Gastroesophageal sphincter (tissue), 4 donors: ENCODE results near the gene PTPN3. TPM values are rescaled to one million over a fixed set of nuclear protein-coding genes. Genes with fewer than 3 reads are reported as not detected.

Experiments
- ATAC-seq: fragments of 150-250 bp; one replicate; pipeline ENCODE4 v1.9.1; 2016; ENCODE audit warnings: mild to moderate bottlenecking, moderate library complexity
- H3K27ac ChIP-seq, 4 donors: fragments of 200-600 bp; sonication (generic) in 3 of 4; 1 replicate in 3 of 4; 2 replicates in 1 of 4; pipeline ENCODE4 v1.5.1; 2016 to 2019
- H3K27me3 ChIP-seq: fragments of 200-600 bp; sonication (generic); one replicate; pipeline ENCODE4 v1.5.1; 2019
- H3K36me3 ChIP-seq, 2 donors: fragments of 200-600 bp; sonication (generic); one replicate each; pipeline ENCODE4 v1.5.1; 2019; ENCODE audit warnings: control low read depth in 1 of 2
- H3K4me1 ChIP-seq, 3 donors: fragments of 200-600 bp; sonication (generic); 1 replicate in 2 of 3; 2 replicates in 1 of 3; pipeline ENCODE4 v1.5.1; 2016 to 2019; ENCODE audit warnings: control low read depth in 2 of 3
- H3K4me3 ChIP-seq, 2 donors: fragments of 200-600 bp; sonication (generic); one replicate each; pipeline ENCODE4 v1.5.1; 2019; ENCODE audit warnings: mild to moderate bottlenecking in 1 of 2, moderate library complexity in 1 of 2
- H3K9me3 ChIP-seq, 3 donors: fragments of 200-600 bp; sonication (generic); one replicate each; pipeline ENCODE4 v1.5.1; 2017 to 2019; ENCODE audit warnings: control low read depth in 2 of 3
- EP300 ChIP-seq: sonication (generic); formaldehyde crosslinking; IDR thresholded peaks from one replicate; pipeline ENCODE4 v1.6.1; 2017; ENCODE audit warnings: antibody characterized with exemption, mild to moderate bottlenecking
- POLR2A ChIP-seq, 2 donors: fragments of 450-650 bp; IDR thresholded peaks; one replicate each; pipeline ENCODE4 v1.6.1; 2017; ENCODE audit warnings: antibody characterized with exemption in 2 of 2, mild to moderate bottlenecking in 2 of 2, moderate library complexity in 1 of 2
- POLR2AphosphoS5 ChIP-seq: sonication (generic); formaldehyde crosslinking; IDR thresholded peaks from one replicate; pipeline ENCODE4 v1.6.1; 2017; ENCODE audit warnings: antibody characterized with exemption
- WGBS, 2 donors: methylation state at CpG; one replicate each; pipeline ENCODE4 v1.1.5; 2018; ENCODE audit warnings: low coverage in 1 of 2; 5-methylcytosine and 5-hydroxymethylcytosine counted together
- total RNA-seq, 4 donors: library from RNA; depleted of rRNA; stranded (reverse); fragments of >200 nt; gene quantifications; one replicate each; pipeline ENCODE4 v1.1.0, GENCODE V29; 2016
- TF ChIP-seq, protein P1 (sequence below), 4 experiments: fragments of 200-600 bp in 2 of 4; fragments of 450-650 bp in 2 of 4; sonication (generic) in 1 of 4; IDR thresholded peaks; one replicate each; pipeline ENCODE4 v1.5.1; 2017 to 2019; ENCODE audit warnings: antibody characterized with exemption in 4 of 4, mild to moderate bottlenecking in 2 of 4, moderate library complexity in 2 of 4

The PTPN3 gene
- total RNA-seq, 4 donors from 2014 or later, result 1.2 to 3.4 (median 1.6) TPM

DNA sequence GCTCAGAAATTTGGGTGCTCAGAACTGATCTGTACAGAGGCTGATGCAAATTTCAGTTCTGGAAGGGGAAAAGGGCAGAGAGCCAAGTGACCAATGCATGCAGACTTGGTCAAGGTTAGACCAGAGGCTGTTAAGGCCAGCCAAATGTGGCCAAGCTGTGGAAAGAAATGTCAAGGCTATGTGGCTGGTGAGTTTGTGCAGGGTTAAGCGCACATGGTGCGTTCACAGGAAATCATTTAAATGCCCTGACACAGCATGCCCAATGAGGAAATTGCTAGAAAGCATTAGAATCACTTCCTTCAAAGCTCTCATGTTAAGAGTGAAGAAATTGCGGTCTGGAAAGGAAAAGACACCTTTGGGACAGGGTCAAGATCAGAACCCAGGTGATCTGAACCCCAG is 58.0 kb downstream of the PTPN3 start:
- Histone ChIP-seq H3K9me3 (no peaks in the 10 kb centered on the region), H3K27ac (no peak overlapping the region), H3K4me1 (no peaks in the 10 kb centered on the region), H3K27me3 (no peaks in the 10 kb centered on the region), H3K36me3 (no peaks in the 10 kb centered on the region), H3K4me3 (no peak overlapping the region)
- WGBS, 2 donors, result 83% methylated on average over 3 of the region's 3 CpGs; no CpG with 5 or more reads in 1 of the 2 donors
- TF ChIP-seq, protein P1, sequence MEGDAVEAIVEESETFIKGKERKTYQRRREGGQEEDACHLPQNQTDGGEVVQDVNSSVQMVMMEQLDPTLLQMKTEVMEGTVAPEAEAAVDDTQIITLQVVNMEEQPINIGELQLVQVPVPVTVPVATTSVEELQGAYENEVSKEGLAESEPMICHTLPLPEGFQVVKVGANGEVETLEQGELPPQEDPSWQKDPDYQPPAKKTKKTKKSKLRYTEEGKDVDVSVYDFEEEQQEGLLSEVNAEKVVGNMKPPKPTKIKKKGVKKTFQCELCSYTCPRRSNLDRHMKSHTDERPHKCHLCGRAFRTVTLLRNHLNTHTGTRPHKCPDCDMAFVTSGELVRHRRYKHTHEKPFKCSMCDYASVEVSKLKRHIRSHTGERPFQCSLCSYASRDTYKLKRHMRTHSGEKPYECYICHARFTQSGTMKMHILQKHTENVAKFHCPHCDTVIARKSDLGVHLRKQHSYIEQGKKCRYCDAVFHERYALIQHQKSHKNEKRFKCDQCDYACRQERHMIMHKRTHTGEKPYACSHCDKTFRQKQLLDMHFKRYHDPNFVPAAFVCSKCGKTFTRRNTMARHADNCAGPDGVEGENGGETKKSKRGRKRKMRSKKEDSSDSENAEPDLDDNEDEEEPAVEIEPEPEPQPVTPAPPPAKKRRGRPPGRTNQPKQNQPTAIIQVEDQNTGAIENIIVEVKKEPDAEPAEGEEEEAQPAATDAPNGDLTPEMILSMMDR (IDR thresholded peaks at IDR 0.05), result no peak
- no peak for TF ChIP-seq POLR2AphosphoS5
- no peak for TF ChIP-seq EP300
- no peak for TF ChIP-seq POLR2A (IDR thresholded peaks at IDR 0.05)
- no peak for ATAC-seq

DNA sequence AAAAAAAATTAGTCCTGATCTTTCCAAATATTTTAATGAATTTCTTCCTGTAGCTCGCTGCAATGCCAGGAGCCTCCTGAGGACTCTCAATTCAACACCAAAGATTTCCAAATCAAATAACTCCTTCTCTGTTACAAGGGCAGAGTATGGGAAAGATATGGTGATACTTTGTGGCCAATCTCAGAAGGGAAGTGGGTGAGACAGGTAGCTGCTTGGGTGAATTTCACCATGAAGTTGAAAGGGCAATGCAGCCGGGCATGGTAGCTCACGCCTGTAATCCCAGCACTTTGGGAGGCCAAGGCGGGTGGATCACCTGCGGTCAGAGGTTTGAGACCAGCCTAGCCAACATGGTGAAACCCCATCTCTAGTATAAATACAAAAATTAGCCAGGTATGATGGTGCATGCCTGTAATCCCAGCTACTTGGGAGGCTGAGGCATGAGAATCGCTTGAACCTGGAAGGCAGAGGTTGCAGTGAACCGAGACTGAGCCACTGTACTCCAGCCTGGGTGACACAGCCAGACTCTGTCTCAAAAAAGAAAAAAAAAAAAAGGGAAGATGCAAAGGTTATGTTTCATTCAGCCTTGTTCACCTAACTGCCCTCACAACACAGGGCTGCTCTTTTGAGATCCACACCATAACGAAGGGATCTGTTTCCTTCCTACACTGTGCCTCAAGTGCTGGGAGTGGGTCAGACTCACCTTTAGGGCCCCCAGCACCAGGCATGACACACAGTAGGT is 58.6 kb downstream of the PTPN3 start:
- 79 to 97% methylated on average over 5 to 8 of the region's 8 CpGs for WGBS, 2 donors
- no peak for ATAC-seq
- no peak for TF ChIP-seq POLR2AphosphoS5
- no peak for TF ChIP-seq POLR2A (IDR thresholded peaks at IDR 0.05)
- TF ChIP-seq, protein P1 (IDR thresholded peaks at IDR 0.05), result no peak

DNA sequence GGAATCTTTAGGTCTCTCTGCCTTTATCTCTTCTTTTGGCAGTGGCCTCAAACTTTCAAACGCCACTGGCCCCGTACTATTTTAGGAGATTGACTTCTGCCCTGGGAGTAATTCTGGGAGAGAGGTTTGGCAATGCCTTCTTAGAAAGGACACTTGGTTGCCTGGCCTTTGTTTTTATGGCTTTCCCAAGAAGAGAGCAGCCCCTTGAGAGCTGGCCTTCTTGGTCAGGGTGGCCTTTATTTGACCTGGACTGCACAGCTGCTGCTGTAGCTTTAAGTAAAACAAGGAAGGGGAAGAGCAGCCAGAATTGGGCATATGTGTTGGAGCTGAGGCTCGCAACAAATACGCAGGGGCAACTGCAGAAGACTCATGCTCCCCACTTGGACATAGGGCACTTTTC is 60.8 kb downstream of the PTPN3 start:
- 73 to 83% methylated on average over 2 of the region's 4 CpGs for WGBS, 2 donors
- no peaks in the 10 kb centered on the region for H3K27me3 ChIP-seq
- H3K4me1 ChIP-seq, result no peaks in the 10 kb centered on the region
- ATAC-seq, result no peak
- no peaks in the 10 kb centered on the region for H3K36me3 ChIP-seq
- H3K9me3 ChIP-seq, result no peaks in the 10 kb centered on the region
- TF ChIP-seq, protein P1 (IDR thresholded peaks at IDR 0.05), result no peak
- TF ChIP-seq EP300, result no peak
- no peak for TF ChIP-seq POLR2A (IDR thresholded peaks at IDR 0.05)
- TF ChIP-seq POLR2AphosphoS5, result no peak
- no peak overlapping the region for H3K27ac ChIP-seq
- H3K4me3 ChIP-seq, result no peak overlapping the region

More for the DNA sequence above, 58.6 kb downstream of the PTPN3 start:
- H3K27me3 ChIP-seq, result no peaks in the 10 kb centered on the region
- no peak overlapping the region for H3K4me3 ChIP-seq
- no peaks in the 10 kb centered on the region for H3K9me3 ChIP-seq
- no peak overlapping the region for H3K27ac ChIP-seq
- no peaks in the 10 kb centered on the region for H3K36me3 ChIP-seq
- H3K4me1 ChIP-seq, result no peaks in the 10 kb centered on the region

DNA sequence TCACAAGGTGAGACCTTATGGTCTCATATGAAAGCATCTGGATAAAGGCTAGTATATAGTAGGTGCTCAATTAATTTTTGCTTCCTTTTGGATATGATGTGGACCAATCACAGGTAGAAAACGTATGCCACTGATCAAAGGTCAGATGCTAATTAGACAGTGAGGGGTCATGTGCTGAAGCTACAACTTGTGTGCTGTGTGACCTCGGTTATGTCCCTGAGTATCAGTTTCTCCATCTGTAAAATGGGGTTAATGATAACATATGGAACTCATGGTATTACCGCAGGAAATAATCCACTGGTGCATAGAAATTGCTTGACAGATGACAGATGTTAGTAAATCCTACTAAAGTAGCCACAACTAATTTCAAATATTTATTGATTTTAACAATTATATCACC is 62.0 kb downstream of the PTPN3 start:
- no peak for ATAC-seq
- TF ChIP-seq POLR2AphosphoS5 (no peak), POLR2A (IDR thresholded peaks at IDR 0.05) (no peak), EP300 (no peak)
- TF ChIP-seq, protein P1 (IDR thresholded peaks at IDR 0.05), result no peak
- Histone ChIP-seq H3K36me3 (peaks cover 0 to 4% of the 10 kb centered on the region in 2 donors), H3K4me3 (no peak overlapping the region), H3K27me3 (no peaks in the 10 kb centered on the region), H3K9me3 (no peaks in the 10 kb centered on the region), H3K27ac (no peak overlapping the region), H3K4me1 (no peaks in the 10 kb centered on the region)
- 86 to 88% methylated on average over 3 of the region's 3 CpGs for WGBS, 2 donors

DNA sequence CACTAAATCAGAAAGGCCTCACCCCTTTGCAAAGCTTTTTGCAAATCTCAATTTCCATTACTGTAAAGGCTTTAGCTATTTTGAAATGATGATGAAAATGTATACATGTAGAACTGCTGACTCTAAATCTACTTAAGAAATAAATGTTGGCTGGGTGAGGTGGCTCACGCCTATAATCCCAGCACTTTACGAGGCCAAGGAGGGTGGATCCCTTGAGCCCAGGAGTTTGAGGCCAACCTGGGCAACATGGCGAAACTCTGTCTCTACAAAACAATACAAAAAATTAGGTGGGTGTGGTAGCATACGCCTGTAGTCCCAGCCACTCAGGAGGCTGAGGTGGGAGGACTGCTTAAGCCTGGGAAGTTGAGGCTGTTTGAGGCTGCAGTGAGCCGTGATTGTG is 64.6 kb downstream of the PTPN3 start:
- TF ChIP-seq, protein P1 (IDR thresholded peaks at IDR 0.05), result no peak
- TF ChIP-seq POLR2AphosphoS5 (no peak), POLR2A (IDR thresholded peaks at IDR 0.05) (no peak), EP300 (no peak)
- ATAC-seq, result no peak
- Histone ChIP-seq H3K4me1 (no peaks in the 10 kb centered on the region), H3K27ac (no peak overlapping the region), H3K9me3 (no peaks in the 10 kb centered on the region), H3K27me3 (no peaks in the 10 kb centered on the region), H3K4me3 (no peak overlapping the region), H3K36me3 (peaks cover 0 to 4% of the 10 kb centered on the region in 2 donors)
- 92% methylated on average over 5 of the region's 5 CpGs; no CpG with 5 or more reads in 1 of the 2 donors for WGBS, 2 donors
